HG02678 (cell line): Measurements from ENCODE around the gene ADAMTS1.
"Not testable (repeated sequence)": the region's sequence is repeated elsewhere in the genome, so short reads cannot be mapped to it uniquely, and the experiment has no call there.

Source experiments
- ATAC-seq: cut with Tn5 transposase; IDR thresholded peaks from one replicate; pipeline ENCODE4 v1.9.1; 2021; ENCODE audit warnings: mild to moderate bottlenecking, moderate library complexity; ENCODE audit not compliant: unreplicated experiment

Gene ADAMTS1

DNA sequence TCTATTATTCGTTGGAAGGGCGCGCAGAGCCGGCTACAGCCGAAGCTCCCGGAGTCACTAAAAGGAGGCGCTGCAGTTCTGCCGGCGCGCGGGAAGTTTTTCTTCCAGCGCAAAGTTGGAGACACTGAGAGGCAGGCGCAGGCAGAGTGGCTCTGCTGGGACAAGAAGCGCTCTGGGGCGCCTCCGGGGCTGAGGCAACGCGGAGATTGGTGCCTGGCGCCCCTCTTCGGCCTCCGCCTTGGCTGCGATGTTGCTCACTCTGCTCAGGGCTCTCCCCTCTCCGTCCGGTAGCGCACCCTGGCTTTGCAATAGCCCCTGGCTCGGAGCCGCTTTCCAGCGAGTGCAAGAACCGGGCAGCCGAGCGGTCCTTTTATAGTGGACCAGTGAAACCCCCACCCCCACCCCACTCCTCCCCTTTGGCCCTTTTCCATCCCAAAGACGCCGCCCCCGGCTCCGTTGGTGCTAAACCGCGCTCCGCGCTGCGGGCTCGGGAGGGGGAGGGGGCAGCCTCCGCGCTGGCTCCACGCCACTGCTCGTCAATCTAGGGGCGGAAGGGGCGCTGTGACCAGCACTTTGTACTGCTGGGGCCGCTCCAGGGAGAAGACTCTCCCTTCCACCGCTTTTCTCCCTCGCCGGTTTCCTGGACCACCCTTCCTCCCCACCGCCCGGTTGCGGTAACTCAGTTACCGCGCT, at the start of gene ADAMTS1:
Gene ADAMTS1 (minus strand): TSS at position 344 of the 693 bp plus-strand sequence. CDS start 455 bp downstream, outside the sequence.
- no peak for ATAC-seq

DNA sequence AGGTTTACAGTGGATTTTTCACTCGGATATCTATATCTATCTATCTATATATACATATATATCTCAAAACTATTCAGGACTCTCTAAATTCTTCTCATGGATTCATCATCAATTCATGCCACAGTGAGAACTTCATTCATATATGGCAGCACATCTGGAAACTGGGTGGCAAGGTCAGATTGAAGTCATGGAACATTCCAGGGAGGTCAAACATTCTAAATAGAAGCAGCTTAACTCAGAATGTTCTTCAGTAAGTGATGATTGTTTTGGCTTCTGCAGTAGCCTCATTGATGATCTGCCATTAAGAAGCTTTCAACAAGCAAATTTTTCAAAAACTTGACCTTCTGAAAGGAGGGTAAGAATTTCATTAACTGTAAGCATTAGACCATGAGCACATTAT, 46.9 kb upstream of the ADAMTS1 start:
- ATAC-seq = no peak

DNA sequence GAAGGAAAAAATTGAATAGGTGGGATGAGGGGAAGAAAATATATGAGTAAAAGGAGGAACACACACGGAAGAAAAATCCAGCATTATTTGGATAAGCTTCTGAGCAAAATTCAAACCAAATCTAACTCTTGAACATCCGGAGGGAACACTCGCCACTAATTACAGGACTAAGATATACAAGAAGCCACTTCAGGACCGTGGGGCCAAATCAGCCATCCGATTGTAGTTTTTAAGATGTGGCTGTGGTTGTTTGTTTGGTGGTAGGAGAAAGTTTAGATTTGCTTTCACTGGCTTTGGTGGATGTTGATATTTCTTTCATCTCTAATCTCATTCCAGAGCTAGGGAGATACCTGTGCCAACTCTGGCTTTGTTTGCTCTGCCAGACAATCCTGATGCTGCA, 43.7 kb upstream of the ADAMTS1 start:
- ATAC-seq = no peak

DNA sequence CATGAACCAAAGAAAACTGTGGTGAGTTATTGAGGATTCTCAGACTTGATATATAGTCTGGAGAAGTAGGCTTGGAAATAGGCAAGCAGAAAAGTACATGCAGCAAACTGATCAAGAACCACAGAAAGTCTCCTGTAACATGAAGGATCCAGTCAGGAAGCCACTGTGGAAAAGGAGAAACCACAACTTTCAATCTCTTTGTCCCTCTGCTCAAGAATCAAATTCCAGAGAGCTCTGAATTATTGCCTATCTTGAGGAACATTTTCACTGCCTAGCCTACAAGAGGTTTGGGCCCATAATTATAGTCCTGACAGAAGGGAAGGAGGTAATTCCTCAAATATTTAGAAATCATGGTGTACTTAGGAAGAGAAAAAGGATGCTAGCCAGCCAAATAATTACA, 43.0 kb upstream of the ADAMTS1 start:
- no peak for ATAC-seq

DNA sequence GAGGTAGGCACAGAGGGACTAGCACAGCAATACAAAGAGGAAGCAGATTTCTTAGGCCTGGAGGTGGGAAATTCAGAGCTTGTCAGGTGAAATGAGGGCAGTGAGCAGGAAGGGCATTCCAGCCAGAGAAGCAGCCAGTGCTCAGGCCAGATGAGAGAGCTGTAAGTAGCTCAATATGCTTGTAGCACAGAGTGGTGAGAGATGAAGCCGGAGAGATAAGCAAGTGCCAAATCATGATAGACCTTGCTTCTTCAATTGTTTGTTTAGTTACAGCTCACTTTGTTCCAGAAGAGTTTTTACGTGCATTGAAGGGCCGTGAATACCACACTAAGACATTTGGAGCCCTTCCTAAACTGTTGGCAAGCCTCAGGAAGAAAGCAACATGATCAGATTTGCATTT, 42.0 kb upstream of the ADAMTS1 start:
- ATAC-seq = no peak

DNA sequence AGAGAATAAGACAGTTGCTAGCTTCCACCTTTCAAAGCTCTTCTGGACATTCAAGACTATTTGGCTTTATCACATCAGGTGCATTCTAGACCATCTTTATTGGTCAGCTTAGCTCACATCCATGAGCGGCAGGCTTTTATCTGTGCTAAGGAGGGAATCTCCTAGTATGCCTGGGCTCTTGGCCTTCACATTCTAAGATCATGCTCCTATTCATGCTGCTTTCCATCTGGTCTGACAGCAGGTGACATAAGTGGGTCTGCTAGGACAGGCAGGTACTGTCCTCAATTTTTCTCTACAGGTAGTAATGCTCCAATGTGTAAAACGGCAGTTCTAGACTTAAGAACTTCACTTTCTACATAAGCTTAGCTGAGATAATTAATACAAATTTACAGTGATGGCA, 39.2 kb upstream of the ADAMTS1 start:
- ATAC-seq = no peak

DNA sequence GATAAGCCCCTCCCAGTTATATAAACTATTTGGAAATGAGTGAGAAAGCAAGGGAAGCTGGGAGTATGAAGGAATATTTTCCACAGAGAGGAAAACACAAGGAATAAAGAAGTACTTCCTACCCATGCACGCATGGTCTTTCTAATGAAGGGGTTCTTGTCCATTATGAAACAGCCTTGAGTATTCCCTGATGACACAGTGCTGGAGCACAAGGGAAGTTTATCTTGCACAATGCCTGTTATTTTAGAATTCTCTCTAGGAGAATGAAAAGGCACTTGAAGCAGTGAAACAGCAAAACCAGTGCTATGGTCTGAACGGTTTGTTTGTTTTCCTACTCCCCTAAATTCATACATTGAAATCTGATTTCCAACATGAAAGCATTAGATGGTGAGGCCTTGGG, 38.6 kb upstream of the ADAMTS1 start:
- no peak for ATAC-seq

DNA sequence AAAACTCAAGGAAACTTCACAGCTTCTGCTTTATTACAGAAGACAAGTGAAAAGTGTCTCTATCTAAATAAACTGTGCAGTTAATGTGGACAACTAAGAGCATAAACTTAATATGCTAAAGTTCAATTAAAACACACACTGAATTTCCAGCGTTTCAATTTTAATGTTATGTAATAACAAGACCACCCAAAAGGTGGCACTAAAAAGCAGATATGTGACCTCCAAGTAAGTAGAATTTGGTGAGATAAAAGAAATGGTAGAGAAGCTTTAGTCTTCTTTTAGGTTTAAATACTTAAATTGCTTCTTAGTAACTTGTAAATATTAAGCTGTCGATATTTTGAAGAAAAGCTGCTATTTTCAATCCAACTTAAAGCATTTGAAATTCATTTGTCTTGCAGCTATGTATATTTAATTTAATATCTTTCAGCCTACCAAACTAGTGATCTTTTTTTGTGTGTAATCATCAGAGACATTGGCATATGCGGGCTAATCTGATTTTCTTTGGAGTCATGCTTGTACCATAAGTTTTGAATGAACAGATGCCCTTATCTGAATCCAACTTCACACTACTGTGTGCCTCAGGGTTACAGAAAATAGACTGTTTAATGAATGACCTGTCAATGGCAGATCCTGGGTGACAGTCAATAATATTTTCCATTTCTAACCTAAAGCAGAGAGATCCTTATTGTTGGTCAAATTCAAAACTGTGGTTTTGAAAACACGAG, 36.5 kb upstream of the ADAMTS1 start:
- ATAC-seq = no peak

DNA sequence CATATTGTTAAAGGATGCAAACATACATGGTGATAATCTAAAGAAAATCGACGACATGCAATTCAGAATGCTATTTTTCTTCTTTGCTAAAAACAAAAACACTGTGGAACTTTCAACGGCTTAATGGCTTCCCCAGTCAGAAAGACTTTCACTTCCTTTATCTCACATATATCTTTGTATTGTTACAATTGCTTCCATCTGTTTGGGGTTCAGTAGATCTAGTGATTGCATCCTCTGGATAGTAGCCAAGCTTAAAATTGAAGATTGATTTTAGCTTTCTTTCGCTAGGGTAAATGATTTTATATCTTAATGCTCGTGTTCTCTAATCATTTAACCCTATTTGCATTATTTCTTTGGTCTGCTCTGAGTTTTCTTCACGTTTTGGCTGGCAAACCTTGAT, 31.8 kb upstream of the ADAMTS1 start:
- no peak for ATAC-seq

DNA sequence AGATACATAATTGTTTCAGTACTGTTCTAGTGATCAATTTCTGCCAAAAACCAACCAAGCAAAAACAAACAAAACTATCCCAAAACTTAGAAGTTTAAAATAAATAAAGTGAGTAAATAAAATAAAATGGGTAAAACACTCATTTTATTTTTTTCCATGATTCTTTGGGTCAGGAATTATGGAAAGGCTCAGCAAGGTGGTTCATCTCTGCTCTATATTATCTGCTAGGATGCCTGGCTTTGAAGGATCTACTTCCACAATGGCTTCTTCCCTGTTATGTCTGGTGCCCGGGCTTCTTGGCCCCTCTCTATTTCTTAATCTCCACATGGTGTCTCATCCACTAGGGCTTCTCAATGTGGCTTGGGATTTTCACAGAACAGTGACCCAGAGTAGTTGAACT, 29.1 kb upstream of the ADAMTS1 start:
- ATAC-seq = no peak

DNA sequence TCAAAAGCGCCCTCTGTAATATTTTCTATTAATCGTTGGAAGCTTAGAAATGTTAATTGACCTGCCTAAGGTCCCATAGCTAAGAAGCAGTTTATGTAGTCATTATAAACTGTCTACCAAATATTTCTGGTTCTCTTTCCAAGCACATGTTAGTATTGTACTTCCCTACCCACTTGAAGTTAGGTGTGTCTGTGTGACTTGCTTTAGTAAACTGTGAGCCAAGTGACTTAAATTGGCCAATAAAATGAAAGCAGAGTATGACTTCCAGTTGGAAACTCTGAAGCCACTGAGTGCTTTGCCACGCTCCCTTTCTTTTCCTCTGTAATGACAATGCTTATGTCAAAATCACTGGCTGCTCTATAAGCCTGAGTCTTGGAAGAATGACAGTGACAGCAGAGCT, 20.6 kb upstream of the ADAMTS1 start:
- ATAC-seq = no peak

DNA sequence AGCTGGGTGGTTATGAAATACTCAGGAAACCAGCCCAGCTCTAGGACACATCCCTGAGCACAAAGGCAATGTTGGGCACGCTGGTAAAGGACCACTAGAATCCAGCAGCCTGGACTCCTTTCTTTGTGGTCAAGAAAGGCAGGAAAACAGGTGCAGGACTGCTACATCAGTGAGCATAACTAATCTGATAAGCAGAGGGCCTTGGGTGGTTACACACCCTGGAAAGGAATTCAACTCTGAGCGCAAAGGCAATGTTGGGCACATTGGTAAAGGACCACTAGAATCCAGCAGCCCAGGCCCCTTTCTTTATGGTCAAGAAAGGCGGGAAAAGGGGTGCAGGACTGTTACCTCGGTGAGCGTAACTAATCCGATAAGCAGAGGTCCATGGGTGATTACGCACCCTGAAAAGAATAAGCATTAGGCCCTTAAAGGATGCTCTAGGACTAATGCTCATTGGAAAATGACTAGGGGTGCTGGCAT, 11.7 kb upstream of the ADAMTS1 start:
- not testable (repeated sequence) for ATAC-seq

DNA sequence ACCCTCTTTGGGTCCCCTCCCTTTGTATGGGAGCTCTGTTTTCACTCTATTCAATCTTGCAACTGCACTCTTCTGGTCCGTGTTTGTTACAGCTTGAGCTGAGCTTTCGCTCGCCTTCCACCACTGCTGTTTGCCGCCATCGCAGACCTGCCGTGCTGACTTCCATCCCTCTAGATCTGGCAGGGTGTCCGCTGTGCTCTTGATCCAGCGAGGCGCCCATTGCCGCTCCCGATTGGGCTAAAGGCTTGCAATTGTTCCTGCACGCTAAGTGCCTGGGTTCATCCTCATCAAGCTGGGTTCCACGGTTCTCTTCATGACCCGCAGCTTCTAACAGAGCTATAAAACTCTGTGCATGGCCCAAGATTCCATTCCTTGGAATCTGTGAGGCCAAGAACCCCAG, 9.5 kb upstream of the ADAMTS1 start:
- not testable (repeated sequence) for ATAC-seq

DNA sequence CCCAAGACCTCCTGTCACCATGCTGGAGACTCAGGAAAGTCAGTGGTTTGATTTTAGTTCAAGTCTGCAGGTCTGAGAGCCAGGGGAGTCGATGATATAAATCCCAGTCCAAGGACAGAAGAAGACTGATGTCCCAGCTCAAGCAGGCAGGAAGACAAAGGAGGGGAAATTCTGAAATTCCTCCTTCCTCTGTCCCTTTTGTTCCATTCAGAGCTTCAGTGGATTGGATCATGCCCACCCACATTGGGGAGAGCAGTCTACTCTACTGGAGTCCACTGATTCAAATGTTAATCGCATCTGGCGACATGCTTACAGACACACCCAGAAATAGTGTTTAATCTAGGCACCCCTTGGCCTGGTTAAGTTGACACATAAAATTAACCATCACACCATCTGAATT, 7.2 kb upstream of the ADAMTS1 start:
- no peak for ATAC-seq

DNA sequence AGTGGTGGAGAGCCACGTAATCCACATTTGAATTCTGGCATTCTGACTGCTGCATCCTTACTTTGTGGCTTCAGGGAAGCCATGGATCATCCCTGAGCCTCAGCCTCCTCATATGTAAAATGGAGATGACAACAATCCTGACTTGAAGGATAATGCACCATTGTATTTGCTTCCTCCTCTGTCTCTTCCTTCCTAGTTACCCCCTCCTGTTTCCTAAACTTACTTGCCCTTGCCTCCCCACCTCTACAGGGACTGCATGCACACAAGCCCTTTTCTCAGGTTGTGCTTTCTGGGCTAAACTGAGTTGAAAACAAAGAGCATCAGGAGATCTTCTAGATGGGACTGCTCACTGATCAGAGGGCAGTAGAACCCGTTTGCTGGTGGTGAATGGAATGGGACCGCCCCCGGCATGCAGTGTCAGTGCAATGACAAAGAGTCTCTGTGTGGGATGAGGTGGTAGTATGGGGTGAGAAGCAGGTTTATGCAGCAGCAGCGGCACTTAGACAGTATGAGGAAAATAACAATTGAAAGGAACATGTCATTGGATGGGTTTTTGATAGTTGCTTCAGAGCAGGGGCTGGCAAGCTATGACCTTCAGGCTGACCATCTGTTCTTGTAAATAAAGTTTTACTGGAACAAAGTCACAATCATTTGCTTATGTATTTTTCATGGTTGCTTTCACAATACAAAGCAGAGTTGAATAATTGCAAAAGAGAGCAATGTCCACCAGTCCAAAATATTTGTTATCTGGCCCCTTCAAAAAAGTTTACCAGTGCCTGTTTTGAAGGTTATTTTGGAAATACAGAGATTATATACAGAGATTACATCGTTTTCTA, 6.1 kb upstream of the ADAMTS1 start:
- no peak for ATAC-seq

DNA sequence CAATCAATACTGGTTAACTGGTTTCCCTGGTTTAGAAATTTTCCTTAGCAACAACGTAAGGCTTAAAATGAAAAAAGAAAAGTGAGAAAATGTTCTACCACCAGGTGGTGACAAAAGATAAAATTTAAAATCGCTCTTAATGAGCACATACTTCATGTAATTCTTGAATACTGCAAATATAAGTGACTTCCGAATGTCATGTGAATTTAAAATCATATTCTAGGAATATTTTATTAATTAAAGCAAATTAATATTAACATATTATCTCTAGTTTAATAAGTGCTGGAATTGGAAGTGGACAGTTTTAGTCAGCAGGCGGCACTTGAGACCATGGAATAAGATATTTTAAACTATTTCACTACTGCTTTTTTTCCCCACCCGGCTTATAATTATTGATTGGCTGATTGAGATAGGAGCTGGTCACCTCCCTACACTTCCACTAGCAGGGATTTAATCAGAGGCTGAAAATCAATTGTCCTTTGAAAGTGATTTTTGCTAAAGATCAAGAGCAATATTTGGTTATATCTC, 5.0 kb upstream of the ADAMTS1 start:
- ATAC-seq = no peak

DNA sequence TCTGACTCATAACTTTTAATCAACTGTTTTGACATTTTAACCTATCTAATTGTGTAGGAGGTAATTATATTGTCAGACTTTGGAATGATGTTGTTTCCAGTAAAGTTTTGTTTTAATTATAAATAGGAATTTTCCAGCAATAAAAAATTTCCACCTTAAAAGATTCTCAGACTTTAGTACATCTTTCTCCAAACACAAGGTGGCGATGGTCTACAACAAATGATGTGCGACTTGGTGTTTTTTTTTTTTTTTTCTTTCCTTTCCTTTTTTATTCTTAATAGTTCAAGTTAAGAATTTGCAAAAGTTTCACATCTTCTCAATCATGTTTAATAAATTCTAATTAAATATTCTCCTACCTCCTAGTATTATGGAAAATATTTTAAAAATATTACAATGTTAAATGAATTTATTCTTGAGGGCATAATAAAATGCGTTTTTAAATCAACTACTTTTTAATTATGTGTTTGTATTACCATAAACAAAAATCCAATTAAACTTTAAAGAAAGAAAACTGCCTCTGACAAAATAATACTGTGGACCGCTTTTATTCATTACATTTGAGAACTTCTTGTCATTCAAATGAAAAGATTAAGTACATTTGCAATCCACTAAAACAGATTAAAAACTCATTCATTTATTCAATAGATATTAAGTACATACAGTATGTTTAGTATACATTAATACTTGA, 4.4 kb upstream of the ADAMTS1 start:
- no peak for ATAC-seq

DNA sequence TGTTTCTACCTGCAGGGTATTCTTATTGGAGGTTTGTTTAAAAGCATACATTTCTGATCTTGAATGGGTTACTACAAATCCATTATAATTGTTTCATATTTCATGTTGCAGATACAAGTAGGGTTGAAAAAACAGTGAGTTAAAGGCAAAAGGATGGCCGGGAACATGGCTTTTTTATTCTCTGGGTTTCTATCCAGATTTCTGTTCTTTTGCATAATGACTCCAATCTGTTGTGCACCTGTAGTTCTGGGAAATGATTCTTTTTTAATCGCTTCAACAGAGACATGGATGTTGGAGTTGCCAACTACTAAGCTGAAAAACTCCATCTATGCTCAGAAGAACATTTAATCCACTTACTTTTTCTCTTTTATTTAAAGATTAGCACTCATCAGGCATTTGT, 2.7 kb upstream of the ADAMTS1 start:
- no peak for ATAC-seq

DNA sequence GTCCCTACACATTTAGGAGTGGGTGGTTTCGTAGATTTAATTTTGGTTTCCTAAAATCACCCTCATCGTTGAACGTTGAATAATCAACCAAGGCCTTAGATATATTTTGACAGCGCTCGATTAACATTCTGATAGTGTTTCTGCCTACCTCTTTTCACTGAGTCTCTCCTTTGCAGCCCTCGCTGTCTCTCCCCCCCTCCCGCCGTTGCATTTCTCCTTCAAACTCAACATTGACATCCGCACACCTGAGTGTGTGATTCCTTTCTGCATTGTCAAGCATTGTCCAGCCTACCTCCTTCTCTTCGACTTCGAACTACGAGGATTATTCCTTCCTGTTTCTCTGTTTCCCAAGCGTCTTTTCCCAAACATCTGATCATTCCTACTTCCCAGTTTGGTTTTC, 1.8 kb upstream of the ADAMTS1 start:
- no peak for ATAC-seq

DNA sequence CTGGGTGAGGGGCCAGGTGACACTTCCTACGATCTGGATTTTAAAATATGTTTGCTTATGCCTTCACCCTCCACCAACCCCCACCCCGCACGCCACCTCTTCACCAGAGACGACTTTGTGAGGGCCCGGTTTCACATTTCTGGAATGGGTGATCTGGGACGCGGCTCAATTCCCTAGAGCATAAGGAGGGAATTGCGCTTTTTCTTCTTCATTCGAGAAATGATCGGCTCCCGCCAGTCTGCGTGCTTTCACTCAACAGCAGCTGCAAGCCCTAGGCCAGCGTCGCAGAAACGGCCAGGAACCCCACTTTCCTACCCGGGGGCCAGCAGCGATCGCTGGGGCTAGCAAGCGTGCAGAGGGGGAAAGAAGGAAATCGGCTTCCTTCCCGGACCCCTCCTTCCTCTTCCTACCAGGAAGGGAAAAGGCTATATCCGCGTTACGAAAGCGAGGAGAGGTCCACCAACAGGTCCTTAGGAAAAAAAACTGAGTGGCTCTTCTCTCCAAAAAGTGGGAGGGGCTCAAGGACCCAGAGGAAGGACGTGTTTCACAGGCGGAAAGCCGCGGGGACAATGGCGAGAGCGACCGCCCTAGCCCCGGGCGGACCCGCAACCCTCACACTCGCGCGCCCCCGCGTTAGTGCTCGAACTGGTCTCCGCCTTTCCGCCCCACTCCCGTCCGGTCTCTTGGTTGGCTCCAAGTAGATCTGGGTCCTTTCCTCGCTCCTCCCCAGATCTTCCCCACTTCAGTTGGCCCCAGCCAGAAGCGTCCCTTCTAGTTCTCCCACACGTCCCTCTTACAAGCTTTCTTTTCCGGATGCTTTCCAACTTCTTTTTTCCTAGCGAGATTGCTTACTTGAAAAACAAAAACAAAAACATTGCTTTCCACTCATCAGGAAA, 1.1 kb upstream of the ADAMTS1 start:
- no peak for ATAC-seq
